Effector memory CD4-positive, alpha-beta T cell (primary cell): Measurements from ENCODE around the gene SULT1C2.
"Not testable (repeated sequence)": the region's sequence is repeated elsewhere in the genome, so short reads cannot be mapped to it uniquely, and the experiment has no call there.

Source experiments
- DNase-seq, 3 donors: peaks; one replicate each; pipeline ENCODE4 v3.0.0-alpha.2; 2020
- H3K27ac ChIP-seq: 2 replicates; pipeline ENCODE4 v1.7.0; 2013; ENCODE audit warnings: mild to moderate bottlenecking, low read length, moderate library complexity; ENCODE audit not compliant: insufficient read depth, poor library complexity, severe bottlenecking
- H3K27me3 ChIP-seq: replicated peaks from 2 replicates; pipeline ENCODE4 v1.7.0; 2013; ENCODE audit warnings: mild to moderate bottlenecking, low read length; ENCODE audit not compliant: insufficient read depth, control insufficient read depth, poor library complexity, severe bottlenecking
- H3K36me3 ChIP-seq: 2 replicates; pipeline ENCODE4 v1.7.0; 2013; ENCODE audit warnings: mild to moderate bottlenecking, low read length, moderate library complexity; ENCODE audit not compliant: control insufficient read depth, insufficient read depth
- H3K4me1 ChIP-seq: 2 replicates; pipeline ENCODE4 v1.7.0; 2013; ENCODE audit warnings: low read length, mild to moderate bottlenecking; ENCODE audit not compliant: control insufficient read depth, insufficient read depth, poor library complexity, severe bottlenecking
- H3K4me3 ChIP-seq: 2 replicates; pipeline ENCODE4 v1.7.0; 2013; ENCODE audit warnings: low read length, low read depth, mild to moderate bottlenecking; ENCODE audit not compliant: insufficient read depth, poor library complexity, severe bottlenecking
- H3K9me3 ChIP-seq: 2 replicates; pipeline ENCODE4 v1.7.0; 2013; ENCODE audit warnings: mild to moderate bottlenecking, low read length, moderate library complexity; ENCODE audit not compliant: control insufficient read depth

Gene SULT1C2

DNA sequence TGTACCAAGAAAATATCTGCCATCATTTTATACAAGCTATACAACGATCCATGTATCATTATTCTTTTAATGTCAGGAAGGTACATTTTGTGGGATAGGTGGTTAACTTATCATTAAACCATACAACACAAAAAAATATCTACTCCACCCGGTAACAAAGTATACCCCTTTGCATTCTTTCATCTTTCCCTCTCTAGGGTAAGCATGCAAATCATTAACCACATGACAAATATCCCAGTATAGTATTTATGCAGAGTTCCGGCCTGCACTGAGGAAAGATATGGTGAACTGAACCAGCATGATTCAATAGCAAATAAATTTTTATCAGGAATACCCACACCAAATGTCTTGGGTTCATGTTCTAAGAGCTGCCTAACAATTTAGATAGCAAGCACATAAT, 22.5 kb upstream of the SULT1C2 start:
- H3K9me3 ChIP-seq: no peaks in the 10 kb centered on the region
- no peaks in the 10 kb centered on the region for H3K36me3 ChIP-seq
- no peak overlapping the region for H3K27ac ChIP-seq
- DNase-seq: no peak
- no peak overlapping the region for H3K4me3 ChIP-seq
- no peaks in the 10 kb centered on the region for H3K27me3 ChIP-seq
- H3K4me1 ChIP-seq: no peaks in the 10 kb centered on the region

DNA sequence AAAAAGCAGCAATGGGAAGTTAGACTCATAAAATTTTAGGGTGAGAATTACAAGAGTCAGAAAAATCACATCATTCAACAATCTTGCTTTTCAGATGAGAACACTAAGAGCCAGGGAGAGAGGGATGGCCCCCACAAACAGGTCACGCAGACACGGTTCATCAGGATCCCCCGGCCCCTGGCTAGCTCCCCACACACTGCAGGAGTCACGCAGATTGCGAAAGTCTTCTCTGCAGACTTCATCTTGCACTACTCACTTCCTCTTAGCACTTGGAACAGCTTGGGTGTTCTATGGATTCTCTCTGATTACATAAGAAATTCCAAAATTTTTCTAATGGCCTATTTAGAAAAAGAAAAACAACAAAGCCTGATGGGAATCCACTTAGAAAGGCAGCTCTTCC, 21.6 kb upstream of the SULT1C2 start:
- H3K36me3 ChIP-seq: no peaks in the 10 kb centered on the region

DNA sequence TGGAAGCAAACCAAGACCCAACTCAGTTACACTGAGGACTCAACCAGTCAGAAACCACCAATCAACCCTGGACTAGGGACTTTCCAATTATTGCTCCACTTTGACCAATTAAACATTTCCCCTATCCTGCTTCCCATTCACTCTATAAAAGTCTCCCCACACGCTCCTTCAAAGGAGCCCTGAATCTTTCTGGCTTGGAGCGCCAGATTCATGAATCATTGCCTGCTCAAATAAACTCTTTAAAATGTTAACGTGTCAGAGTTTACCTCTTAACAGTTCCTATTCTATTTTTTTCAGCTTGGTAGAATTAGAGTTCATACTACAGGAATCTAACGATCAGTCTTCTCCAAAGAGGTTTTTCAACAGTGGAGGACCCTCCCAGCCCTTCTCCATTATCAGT, 20.7 kb upstream of the SULT1C2 start:
- Histone ChIP-seq H3K9me3 (no peaks in the 10 kb centered on the region), H3K27me3 (no peaks in the 10 kb centered on the region), H3K36me3 (no peaks in the 10 kb centered on the region), H3K27ac (no peak overlapping the region), H3K4me3 (no peak overlapping the region), H3K4me1 (no peaks in the 10 kb centered on the region)
- DNase-seq: no peak

More for the DNA sequence above, 21.6 kb upstream of the SULT1C2 start:
- no peak overlapping the region for H3K27ac ChIP-seq
- H3K27me3 ChIP-seq: no peaks in the 10 kb centered on the region
- H3K4me3 ChIP-seq: no peak overlapping the region
- no peaks in the 10 kb centered on the region for H3K4me1 ChIP-seq
- DNase-seq: no peak
- H3K9me3 ChIP-seq: no peaks in the 10 kb centered on the region

DNA sequence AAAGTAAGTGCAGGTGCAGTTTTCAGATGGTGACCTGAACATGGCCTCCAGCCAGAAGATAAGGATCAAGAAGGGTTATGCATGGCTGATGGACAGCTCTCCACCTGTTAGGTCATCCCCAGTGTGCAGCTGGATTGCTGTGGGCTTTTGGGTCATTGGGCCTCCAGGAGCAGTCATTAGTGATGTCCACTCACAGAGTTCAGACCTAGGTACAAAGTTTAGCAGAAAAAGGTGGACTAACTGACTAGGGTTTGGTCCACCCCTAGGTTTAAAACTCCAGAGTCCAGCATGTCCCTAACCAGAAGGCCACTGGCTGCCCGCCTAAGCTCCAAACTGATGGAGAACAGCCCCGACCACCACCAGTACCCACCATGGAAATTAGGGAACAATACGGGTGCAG, 18.3 kb upstream of the SULT1C2 start:
- no peaks in the 10 kb centered on the region for H3K4me1 ChIP-seq
- H3K27ac ChIP-seq: no peak overlapping the region
- H3K36me3 ChIP-seq: no peaks in the 10 kb centered on the region
- no peak overlapping the region for H3K4me3 ChIP-seq
- no peaks in the 10 kb centered on the region for H3K9me3 ChIP-seq
- DNase-seq: no peak
- no peaks in the 10 kb centered on the region for H3K27me3 ChIP-seq

DNA sequence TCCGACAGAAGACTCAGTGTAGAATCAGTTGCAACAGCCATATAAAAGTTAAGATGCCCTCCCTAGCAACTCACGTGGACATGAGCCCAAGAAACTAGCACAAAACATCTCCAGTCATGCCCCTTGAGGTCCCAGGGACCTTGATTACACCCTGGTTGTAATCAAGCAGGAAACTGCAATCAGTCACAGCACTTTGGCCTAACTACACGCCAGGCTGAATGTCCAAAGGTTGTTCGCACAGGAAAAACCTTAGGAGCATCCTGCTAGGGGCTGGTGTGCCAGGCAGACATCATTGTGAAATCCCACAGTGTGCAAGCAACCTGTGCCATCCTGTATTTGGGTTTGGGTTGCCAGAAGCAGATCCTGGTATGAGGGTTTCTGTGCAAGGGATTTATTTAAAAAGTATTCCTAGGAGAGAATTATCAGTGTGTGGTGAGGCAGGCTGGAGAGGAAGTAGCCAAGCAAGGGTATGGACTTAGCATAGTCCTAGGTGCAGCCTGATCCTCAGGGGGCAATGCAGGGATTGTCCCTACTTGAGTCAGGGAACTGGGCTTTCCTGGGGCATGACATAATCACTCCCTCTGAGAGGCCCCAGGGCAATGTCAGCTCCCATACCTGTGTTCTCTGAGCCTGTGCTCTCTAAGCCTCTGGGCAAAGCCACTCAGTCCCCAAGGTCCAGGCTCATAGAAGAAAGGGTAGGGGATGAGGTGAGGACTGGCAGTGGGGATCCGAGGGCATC, 17.8 kb upstream of the SULT1C2 start:
- no peaks in the 10 kb centered on the region for H3K36me3 ChIP-seq

DNA sequence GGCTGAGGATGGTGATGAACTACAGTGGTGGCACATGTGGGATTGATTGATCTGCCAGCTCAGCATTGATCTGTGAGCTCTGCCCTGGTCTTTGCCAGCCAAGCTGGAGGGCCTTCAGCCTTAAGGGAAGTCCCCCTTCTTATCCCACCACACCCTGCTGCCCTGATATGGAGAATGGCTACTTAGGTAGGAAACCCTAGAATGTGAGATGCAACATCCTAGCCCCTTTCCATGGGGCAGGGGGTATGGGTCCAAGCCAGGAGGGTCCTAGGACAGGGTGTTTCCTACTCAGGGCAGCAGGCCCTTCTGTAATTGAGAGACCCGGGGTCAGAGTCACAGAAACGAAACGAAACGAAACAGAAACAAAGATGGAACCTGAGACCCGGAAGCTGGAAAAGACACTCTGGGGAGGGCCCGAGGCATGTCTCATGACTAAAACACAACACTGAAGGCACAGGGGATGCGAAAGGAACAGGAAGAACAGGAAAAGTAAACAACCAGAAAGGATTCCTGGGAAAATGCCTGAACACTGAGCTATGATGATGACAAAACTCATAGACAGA, 16.9 kb upstream of the SULT1C2 start:
- Histone ChIP-seq H3K4me3 (no peak overlapping the region), H3K4me1 (no peaks in the 10 kb centered on the region)
- DNase-seq: no peak

More for the DNA sequence above, 17.8 kb upstream of the SULT1C2 start:
- Histone ChIP-seq H3K27ac (no peak overlapping the region), H3K9me3 (no peaks in the 10 kb centered on the region), H3K4me3 (no peak overlapping the region), H3K4me1 (no peaks in the 10 kb centered on the region), H3K27me3 (no peaks in the 10 kb centered on the region)
- no peak for DNase-seq

DNA sequence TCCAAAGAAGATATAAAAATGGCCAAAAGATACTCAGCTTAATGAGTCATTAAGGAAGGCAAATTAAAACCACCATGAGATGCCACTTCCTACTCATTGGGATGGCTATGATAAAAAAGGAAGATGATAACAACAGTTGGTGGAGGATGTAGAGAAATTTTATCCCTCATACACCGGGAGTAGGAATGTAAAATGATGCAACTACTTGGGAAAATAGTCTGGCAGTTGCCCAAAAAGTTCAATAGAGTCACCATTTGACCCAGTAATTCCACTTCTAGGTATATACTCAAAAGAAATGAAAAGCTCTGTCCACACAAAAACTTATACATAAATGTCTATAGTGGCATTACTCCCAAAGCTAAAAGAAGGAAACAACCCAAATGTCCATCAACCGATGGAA, 10.1 kb upstream of the SULT1C2 start:
- no peak overlapping the region for H3K4me3 ChIP-seq
- no peak for DNase-seq
- no peaks in the 10 kb centered on the region for H3K4me1 ChIP-seq
- no peaks in the 10 kb centered on the region for H3K9me3 ChIP-seq
- no peak overlapping the region for H3K27ac ChIP-seq
- H3K36me3 ChIP-seq: no peaks in the 10 kb centered on the region
- H3K27me3 ChIP-seq: no peaks in the 10 kb centered on the region

More for the DNA sequence above, 16.9 kb upstream of the SULT1C2 start:
- Histone ChIP-seq H3K27ac (no peak overlapping the region), H3K9me3 (no peaks in the 10 kb centered on the region), H3K27me3 (no peaks in the 10 kb centered on the region), H3K36me3 (no peaks in the 10 kb centered on the region)

DNA sequence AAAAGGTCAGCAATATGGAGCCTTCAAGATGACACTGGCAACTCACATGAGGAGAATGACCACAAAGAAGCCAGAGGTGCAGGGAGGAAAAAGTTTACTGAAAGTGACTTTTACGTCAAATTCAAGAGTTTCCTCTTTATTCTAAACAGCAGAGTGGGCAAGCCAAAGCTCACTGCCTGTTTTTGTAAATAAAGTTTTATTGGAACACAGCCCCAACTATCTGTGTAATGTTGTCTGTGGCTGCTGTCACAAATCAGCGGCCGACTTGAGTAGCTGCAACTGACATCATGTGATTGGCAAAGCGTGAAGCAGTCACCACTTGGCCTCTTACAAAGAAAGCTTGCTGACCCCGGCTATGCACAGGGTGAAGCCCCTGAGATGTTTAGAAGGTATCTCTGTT, 9.2 kb upstream of the SULT1C2 start:
- Histone ChIP-seq H3K36me3 (no peaks in the 10 kb centered on the region), H3K27ac (no peak overlapping the region), H3K4me3 (no peak overlapping the region), H3K9me3 (no peaks in the 10 kb centered on the region), H3K4me1 (no peaks in the 10 kb centered on the region), H3K27me3 (no peaks in the 10 kb centered on the region)
- no peak for DNase-seq

DNA sequence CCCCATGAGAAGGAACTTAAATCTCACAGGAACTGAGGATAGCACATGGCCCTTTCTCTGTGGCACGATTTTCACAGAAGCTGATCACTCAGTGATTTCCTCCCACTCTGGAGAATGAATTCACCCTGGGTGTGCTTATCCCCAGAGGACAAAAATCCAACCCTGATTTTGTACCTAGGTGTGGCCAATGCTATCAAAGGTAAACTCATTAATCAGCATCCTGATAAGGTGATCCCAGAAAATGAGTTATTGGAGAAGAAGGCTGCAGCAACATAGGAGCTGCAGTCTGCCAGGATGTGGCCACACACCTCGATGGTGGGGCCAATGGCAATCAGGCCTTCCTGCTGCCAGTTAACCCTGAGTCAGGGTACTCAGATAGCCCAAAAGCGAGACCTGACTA, 8.2 kb upstream of the SULT1C2 start:
- no peak for DNase-seq
- no peak overlapping the region for H3K27ac ChIP-seq
- no peaks in the 10 kb centered on the region for H3K27me3 ChIP-seq
- no peak overlapping the region for H3K4me3 ChIP-seq
- H3K9me3 ChIP-seq: no peaks in the 10 kb centered on the region
- no peaks in the 10 kb centered on the region for H3K4me1 ChIP-seq
- no peaks in the 10 kb centered on the region for H3K36me3 ChIP-seq

DNA sequence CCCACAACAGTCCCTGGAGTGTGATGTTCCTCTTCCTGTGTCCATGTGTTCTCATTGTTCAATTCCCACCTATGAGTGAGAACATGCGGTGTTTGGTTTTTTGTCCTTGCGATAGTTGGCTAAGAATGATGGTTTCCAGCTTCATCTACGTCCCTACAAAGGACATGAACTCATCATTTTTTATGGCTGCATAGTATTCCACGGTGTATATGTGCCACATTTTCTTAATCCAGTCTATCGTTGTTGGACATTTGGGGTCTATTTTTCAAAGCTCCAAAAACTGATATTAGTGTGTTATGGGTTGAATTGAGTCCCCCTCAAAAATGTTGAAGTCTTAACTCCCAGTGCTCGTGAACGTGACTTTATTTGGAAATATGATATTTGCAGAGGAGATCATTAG, 4.1 kb upstream of the SULT1C2 start:
- H3K4me1 ChIP-seq, H3K36me3 ChIP-seq, DNase-seq, H3K27me3 ChIP-seq, H3K9me3 ChIP-seq, H3K4me3 ChIP-seq, H3K27ac ChIP-seq: not testable (repeated sequence)
